ENCODE data around the gene APCDD1L. TPM values are rescaled to one million over a fixed set of nuclear protein-coding genes. Genes with fewer than 3 reads are reported as not detected.

Gene APCDD1L
- total RNA-seq, 2 experiments from 2014 or later: not detected

Other genes with a start within 250 kb of the APCDD1L start
- 10 to 100 TPM; 16.5 to 17.2 TPM for gene RAB22A, start 205.7 kb downstream of the APCDD1L start, total RNA-seq
- gene VAPB, start 126.2 kb downstream of the APCDD1L start, total RNA-seq: 10 to 100 TPM; 25.2 to 29.4 TPM
- 100 to 1,000 TPM; 179 to 181 TPM for gene STX16, start 135.9 kb upstream of the APCDD1L start, total RNA-seq
- gene NPEPL1, start 177.4 kb upstream of the APCDD1L start, total RNA-seq: 10 to 100 TPM; 58.3 to 61.1 TPM

Data from CD4-positive, alpha-beta T cell (primary cell).